Measurements from ENCODE around the gene ACIN1. TPM values are rescaled to one million over a fixed set of nuclear protein-coding genes. Genes with fewer than 3 reads are reported as not detected.

ACIN1 gene
- total and polyA plus RNA-seq, 2 of the 13 experiments (the other 11 are each of a cell fraction or from before 2014, with no cell fraction given) = 165 to 183 TPM

DNA sequence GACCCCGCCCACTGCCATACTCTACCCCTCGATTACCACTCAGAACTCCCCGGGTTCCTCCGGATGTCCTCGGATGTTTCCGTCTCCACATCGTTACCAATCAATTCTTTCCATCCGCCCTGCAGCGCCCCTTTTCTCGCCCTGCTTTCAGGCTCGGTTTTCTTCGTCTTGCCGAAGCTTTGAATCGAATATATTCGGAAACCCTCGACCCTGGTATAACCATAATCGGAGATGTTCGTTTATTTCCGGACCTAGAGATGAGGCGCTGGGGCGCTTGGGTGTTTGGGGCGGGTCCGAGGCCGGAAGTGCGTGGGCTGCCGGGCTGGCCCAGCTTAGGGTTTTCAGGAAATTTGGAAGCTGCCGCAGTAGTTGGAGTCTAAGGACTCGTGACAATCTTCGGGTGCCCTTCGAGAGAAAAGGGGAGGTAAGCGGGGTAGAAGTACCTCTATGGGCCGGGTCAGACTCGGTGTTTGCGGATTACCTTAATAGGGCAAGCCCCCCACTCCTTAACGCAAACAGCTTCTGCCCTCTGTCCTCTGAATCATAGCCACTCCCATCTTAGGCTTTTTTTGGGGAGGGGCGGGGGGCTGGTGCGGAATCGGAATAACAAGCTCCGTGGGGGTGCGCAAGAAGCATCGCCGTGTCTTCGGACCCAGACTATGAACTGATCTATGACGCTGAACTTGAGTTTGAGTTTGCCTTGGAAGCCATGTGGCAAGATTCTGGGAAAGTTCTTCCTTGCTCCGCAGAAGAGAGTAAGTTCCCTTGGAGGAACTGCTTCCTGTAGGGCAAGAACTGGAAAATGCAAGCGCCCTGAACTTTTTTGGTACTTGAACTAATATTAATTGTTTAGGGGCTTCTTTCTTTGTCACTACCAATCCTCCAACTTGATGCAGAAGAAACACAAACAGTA, 516 bp upstream of the ACIN1 start, which contains the start of gene C14orf119 (continued):
- TF ChIP-seq, protein P1, sequence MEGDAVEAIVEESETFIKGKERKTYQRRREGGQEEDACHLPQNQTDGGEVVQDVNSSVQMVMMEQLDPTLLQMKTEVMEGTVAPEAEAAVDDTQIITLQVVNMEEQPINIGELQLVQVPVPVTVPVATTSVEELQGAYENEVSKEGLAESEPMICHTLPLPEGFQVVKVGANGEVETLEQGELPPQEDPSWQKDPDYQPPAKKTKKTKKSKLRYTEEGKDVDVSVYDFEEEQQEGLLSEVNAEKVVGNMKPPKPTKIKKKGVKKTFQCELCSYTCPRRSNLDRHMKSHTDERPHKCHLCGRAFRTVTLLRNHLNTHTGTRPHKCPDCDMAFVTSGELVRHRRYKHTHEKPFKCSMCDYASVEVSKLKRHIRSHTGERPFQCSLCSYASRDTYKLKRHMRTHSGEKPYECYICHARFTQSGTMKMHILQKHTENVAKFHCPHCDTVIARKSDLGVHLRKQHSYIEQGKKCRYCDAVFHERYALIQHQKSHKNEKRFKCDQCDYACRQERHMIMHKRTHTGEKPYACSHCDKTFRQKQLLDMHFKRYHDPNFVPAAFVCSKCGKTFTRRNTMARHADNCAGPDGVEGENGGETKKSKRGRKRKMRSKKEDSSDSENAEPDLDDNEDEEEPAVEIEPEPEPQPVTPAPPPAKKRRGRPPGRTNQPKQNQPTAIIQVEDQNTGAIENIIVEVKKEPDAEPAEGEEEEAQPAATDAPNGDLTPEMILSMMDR (CRISPR knock-in tag; IDR thresholded peaks at IDR 0.05) = peak; percentile 16; the same call in 1 of the 2 replicates
- TF ChIP-seq ISX (CRISPR knock-in tag; conservative IDR thresholded peaks at IDR 0.05) = 0 out of 2 replicates have a peak, but pooled peaks have one; percentile 76
- TF ChIP-seq, protein P2, sequence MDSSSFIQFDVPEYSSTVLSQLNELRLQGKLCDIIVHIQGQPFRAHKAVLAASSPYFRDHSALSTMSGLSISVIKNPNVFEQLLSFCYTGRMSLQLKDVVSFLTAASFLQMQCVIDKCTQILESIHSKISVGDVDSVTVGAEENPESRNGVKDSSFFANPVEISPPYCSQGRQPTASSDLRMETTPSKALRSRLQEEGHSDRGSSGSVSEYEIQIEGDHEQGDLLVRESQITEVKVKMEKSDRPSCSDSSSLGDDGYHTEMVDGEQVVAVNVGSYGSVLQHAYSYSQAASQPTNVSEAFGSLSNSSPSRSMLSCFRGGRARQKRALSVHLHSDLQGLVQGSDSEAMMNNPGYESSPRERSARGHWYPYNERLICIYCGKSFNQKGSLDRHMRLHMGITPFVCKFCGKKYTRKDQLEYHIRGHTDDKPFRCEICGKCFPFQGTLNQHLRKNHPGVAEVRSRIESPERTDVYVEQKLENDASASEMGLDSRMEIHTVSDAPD (CRISPR knock-in tag; IDR thresholded peaks at IDR 0.05) = no peak; the same call in 1 of the 2 replicates
- TF ChIP-seq ETV6 (CRISPR knock-in tag; conservative IDR thresholded peaks at IDR 0.05) = peak; percentile 89; the same call in 1 of the 2 replicates
- 0 out of 2 replicates have a peak, but pooled peaks have one; percentile 37 for TF ChIP-seq ZNF614 (CRISPR knock-in tag; IDR thresholded peaks at IDR 0.05; ENCODE audit: borderline replicate concordance)
- TF ChIP-seq ZNF883 (CRISPR knock-in tag; IDR thresholded peaks at IDR 0.05; ENCODE audit: not compliant biosample characterization) = peak; percentile 43
- peak; percentile 61 for TF ChIP-seq RBFOX2 (IDR thresholded peaks at IDR 0.05; ENCODE audit: low read depth, low read length)
- TF ChIP-seq LCORL (IDR thresholded peaks at IDR 0.05) = 0 out of 2 replicates have a peak, but pooled peaks have one; percentile 14
- TF ChIP-seq LCORL (CRISPR knock-in tag; IDR thresholded peaks at IDR 0.05) = peak; percentile 86
- TF ChIP-seq PRDM10 (CRISPR knock-in tag; IDR thresholded peaks at IDR 0.05; ENCODE audit: low read depth) = peak; percentile 81
- TF ChIP-seq SP140L (CRISPR knock-in tag; IDR thresholded peaks at IDR 0.05; ENCODE audit: borderline replicate concordance) = peak; percentile 81; the same call in 1 of the 2 replicates
- peak; percentile 62; the same call in 1 of the 2 replicates for TF ChIP-seq ZNF33B (CRISPR knock-in tag; IDR thresholded peaks at IDR 0.05)
- peak; percentile 15; the same call in 1 of the 2 replicates for TF ChIP-seq ZBTB20 (CRISPR knock-in tag; IDR thresholded peaks at IDR 0.05; ENCODE audit: borderline replicate concordance, low read depth)
- TF ChIP-seq ZNF576 (CRISPR knock-in tag; IDR thresholded peaks at IDR 0.05) = no peak
- TF ChIP-seq ZIK1 (CRISPR knock-in tag; IDR thresholded peaks at IDR 0.05; ENCODE audit: borderline replicate concordance, low read depth) = peak; percentile 21; the same call in 1 of the 2 replicates
- no peak for TF ChIP-seq SKI (IDR thresholded peaks at IDR 0.05; ENCODE audit: partially characterized antibody)
- TF ChIP-seq KAT8 (CRISPR knock-in tag; IDR thresholded peaks at IDR 0.05) = peak; percentile 91; the same call in 1 of the 2 replicates
- TF ChIP-seq ZNF205 (CRISPR knock-in tag; IDR thresholded peaks at IDR 0.05) = peak; percentile 67; the same call in 1 of the 2 replicates
- peak; percentile 48; the same call in 1 of the 2 replicates for TF ChIP-seq MED1 (CRISPR knock-in tag; IDR thresholded peaks at IDR 0.05)
- TF ChIP-seq NR2C2 (CRISPR knock-in tag; IDR thresholded peaks at IDR 0.05; ENCODE audit: borderline replicate concordance) = peak; percentile 71

Data from HepG2 (cell line).